ENCODE data around the gene SHMT2. TPM values are rescaled to one million over a fixed set of nuclear protein-coding genes. Genes with fewer than 3 reads are reported as not detected.

Gene SHMT2
- total and polyA plus RNA-seq, 9 of the 15 experiments (the other 6 are each of a cell fraction or from before 2014, with no cell fraction given), result 46.1 to 319 (median 115) TPM

DNA sequence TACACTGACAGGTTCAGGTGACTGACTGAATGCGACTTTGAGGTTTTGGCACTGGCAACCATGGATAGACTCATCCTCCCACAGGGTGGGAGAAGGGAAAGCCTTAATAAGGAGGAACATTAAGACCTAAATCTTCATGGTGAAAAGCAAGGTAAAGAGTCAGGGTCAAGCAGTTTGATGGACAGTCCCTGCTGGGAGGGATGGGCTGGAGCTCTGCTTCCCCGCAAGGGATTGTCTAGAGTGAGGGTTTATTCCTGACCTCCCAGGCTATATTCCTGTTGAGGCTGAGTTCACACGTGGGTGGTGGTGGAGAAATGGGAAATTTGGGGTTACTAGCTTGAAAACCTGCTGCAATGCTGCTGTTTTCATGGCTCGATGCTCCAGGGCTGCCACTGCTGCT is 30.9 kb downstream of the SHMT2 start:
- Histone ChIP-seq H3K9me1 (ENCODE audit: control insufficient read depth, insufficient read depth, low read length) (no peaks in the 10 kb centered on the region), H3K27ac (ENCODE audit: extremely low read depth, low read depth, low read length) (no peak overlapping the region), H3K9ac (ENCODE audit: insufficient read depth in 1 of 2, low read depth in 2 of 2, low read length in 2 of 2) (no peak overlapping the region), H4K20me1 (replicated peaks; ENCODE audit: control insufficient read depth, insufficient read depth, low read length) (no peaks in the 10 kb centered on the region), H3K4me3 (no peak overlapping the region), H3K4me1 (replicated peaks in 1 of 2; ENCODE audit: control insufficient read depth in 2 of 2, insufficient read depth in 2 of 2, low read length in 2 of 2) (no peaks in the 10 kb centered on the region; a peak in 1 of 5 replicates), H2AFZ (ENCODE audit: low read depth, low read length) (no peak overlapping the region), H3K4me2 (ENCODE audit: insufficient read depth, low read length) (no peak overlapping the region), H3K36me3 (ENCODE audit: control insufficient read depth, insufficient read depth, low read length) (peaks cover 38% of the 10 kb centered on the region), H3K27me3 (ENCODE audit: control insufficient read depth in 2 of 2, insufficient read depth in 2 of 2, low read length in 2 of 2) (no peaks in the 10 kb centered on the region), H3K9me3 (replicated peaks; ENCODE audit: control insufficient read depth, insufficient read depth, low read depth, low read length) (no peaks in the 10 kb centered on the region), H3K79me2 (ENCODE audit: control insufficient read depth, insufficient read depth, low read length) (no peaks in the 10 kb centered on the region)
- no peak for DNase-seq (ENCODE audit: extremely low read depth in 1 of 4, low spot score in 3 of 4)
- 69% methylated on average over 4 of the region's 4 CpGs for WGBS (ENCODE audit: insufficient coverage, low coverage, missing lambda C conversion rate)
- ChIA-PET POLR2A (interaction anchor here (0.9 to 1.8 kb wide), 3 partner anchors 10 to 192 kb away, joined by 3 to 9 read pairs (median 5); no protein-coding TSS in a partner anchor), CTCF (ENCODE audit: low intra/inter-chr PET ratio) (no interaction called here)
- intact Hi-C loops (cut with micrococcal nuclease), result no loop called here
- TF ChIP-seq MIER1 (IDR thresholded peaks at IDR 0.05; ENCODE audit: low read depth) (no peak), SRSF7 (optimal IDR thresholded peaks at IDR 0.05; ENCODE audit: low read depth, low read length) (no peak), NBN (IDR thresholded peaks at IDR 0.05; ENCODE audit: low read depth) (no peak), EP300 (IDR thresholded peaks at IDR 0.05; ENCODE audit: low read length) (no peak), NR1H2 (CRISPR knock-in tag; IDR thresholded peaks at IDR 0.05) (no peak), EHMT2 (IDR thresholded peaks at IDR 0.05) (no peak), BCOR (IDR thresholded peaks at IDR 0.05) (no peak), HDAC3 (IDR thresholded peaks at IDR 0.05; ENCODE audit: borderline replicate concordance, partially characterized antibody) (no peak), CBX8 (IDR thresholded peaks at IDR 0.05; ENCODE audit: borderline replicate concordance, extremely low read depth, low read depth, low read length, poor library complexity, severe bottlenecking) (no peak), WHSC1 (IDR thresholded peaks at IDR 0.05; ENCODE audit: low read length) (no peak), YY1 (IDR thresholded peaks at IDR 0.05; ENCODE audit: borderline replicate concordance in 1 of 3, control insufficient read depth in 1 of 3, extremely low read depth in 1 of 3, insufficient read depth in 3 of 3, insufficient read length in 1 of 3, insufficient replicate concordance in 2 of 3, low read depth in 1 of 3, low read length in 2 of 3) (no peak)
- TF ChIP-seq, protein P1, sequence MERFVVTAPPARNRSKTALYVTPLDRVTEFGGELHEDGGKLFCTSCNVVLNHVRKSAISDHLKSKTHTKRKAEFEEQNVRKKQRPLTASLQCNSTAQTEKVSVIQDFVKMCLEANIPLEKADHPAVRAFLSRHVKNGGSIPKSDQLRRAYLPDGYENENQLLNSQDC (CRISPR knock-in tag; IDR thresholded peaks at IDR 0.05), result no peak
- TF ChIP-seq, protein P2, sequence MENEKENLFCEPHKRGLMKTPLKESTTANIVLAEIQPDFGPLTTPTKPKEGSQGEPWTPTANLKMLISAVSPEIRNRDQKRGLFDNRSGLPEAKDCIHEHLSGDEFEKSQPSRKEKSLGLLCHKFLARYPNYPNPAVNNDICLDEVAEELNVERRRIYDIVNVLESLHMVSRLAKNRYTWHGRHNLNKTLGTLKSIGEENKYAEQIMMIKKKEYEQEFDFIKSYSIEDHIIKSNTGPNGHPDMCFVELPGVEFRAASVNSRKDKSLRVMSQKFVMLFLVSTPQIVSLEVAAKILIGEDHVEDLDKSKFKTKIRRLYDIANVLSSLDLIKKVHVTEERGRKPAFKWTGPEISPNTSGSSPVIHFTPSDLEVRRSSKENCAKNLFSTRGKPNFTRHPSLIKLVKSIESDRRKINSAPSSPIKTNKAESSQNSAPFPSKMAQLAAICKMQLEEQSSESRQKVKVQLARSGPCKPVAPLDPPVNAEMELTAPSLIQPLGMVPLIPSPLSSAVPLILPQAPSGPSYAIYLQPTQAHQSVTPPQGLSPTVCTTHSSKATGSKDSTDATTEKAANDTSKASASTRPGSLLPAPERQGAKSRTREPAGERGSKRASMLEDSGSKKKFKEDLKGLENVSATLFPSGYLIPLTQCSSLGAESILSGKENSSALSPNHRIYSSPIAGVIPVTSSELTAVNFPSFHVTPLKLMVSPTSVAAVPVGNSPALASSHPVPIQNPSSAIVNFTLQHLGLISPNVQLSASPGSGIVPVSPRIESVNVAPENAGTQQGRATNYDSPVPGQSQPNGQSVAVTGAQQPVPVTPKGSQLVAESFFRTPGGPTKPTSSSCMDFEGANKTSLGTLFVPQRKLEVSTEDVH (IDR thresholded peaks at IDR 0.05; ENCODE audit: low read depth, partially characterized antibody), result no peak
- TF ChIP-seq, protein P3, sequence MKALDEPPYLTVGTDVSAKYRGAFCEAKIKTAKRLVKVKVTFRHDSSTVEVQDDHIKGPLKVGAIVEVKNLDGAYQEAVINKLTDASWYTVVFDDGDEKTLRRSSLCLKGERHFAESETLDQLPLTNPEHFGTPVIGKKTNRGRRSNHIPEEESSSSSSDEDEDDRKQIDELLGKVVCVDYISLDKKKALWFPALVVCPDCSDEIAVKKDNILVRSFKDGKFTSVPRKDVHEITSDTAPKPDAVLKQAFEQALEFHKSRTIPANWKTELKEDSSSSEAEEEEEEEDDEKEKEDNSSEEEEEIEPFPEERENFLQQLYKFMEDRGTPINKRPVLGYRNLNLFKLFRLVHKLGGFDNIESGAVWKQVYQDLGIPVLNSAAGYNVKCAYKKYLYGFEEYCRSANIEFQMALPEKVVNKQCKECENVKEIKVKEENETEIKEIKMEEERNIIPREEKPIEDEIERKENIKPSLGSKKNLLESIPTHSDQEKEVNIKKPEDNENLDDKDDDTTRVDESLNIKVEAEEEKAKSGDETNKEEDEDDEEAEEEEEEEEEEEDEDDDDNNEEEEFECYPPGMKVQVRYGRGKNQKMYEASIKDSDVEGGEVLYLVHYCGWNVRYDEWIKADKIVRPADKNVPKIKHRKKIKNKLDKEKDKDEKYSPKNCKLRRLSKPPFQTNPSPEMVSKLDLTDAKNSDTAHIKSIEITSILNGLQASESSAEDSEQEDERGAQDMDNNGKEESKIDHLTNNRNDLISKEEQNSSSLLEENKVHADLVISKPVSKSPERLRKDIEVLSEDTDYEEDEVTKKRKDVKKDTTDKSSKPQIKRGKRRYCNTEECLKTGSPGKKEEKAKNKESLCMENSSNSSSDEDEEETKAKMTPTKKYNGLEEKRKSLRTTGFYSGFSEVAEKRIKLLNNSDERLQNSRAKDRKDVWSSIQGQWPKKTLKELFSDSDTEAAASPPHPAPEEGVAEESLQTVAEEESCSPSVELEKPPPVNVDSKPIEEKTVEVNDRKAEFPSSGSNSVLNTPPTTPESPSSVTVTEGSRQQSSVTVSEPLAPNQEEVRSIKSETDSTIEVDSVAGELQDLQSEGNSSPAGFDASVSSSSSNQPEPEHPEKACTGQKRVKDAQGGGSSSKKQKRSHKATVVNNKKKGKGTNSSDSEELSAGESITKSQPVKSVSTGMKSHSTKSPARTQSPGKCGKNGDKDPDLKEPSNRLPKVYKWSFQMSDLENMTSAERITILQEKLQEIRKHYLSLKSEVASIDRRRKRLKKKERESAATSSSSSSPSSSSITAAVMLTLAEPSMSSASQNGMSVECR (CRISPR knock-in tag; IDR thresholded peaks at IDR 0.05), result no peak
- no TSS peak for BruUV-seq (replicated peaks)
- in situ Hi-C loops (cut with MboI), result no loop called here
- no peak for ATAC-seq
- no peak for FAIRE-seq

Data from K562 (cell line).